ENCODE data around the gene DHCR7. TPM values are rescaled to one million over a fixed set of nuclear protein-coding genes. Genes with fewer than 3 reads are reported as not detected.

The DHCR7 gene
- polyA plus RNA-seq, 1 of the 3 experiments (the other 2 are of a cell fraction), result 21.4 TPM

GRCh38 chr11:71406681-71407080 is 41.5 kb downstream of the DHCR7 start (continued):
- TF ChIP-seq CTCF (IDR thresholded peaks at IDR 0.05) (no peak), FOSL2 (IDR thresholded peaks at IDR 0.05; ENCODE audit: borderline replicate concordance, low read depth) (no peak), USF1 (IDR thresholded peaks at IDR 0.05; ENCODE audit: borderline replicate concordance, low read depth) (no peak), CHD2 (IDR thresholded peaks at IDR 0.05; ENCODE audit: low read length, partially characterized antibody) (no peak)

GRCh38 chr11:71404209-71404608 is 44.0 kb downstream of the DHCR7 start:
- H3F3A ChIP-seq (replicated peaks; ENCODE audit: insufficient read depth), result no peaks in the 10 kb centered on the region
- WGBS (ENCODE audit: low lambda C conversion rate), result 29% methylated on average over 8 of the region's 8 CpGs
- H3K9me3 ChIP-seq, result no peaks in the 10 kb centered on the region
- no peaks in the 10 kb centered on the region for H3K9me2 ChIP-seq
- H3K36me3 ChIP-seq (replicated peaks in 1 of 2; ENCODE audit: control insufficient read depth in 1 of 2, insufficient read depth in 2 of 2, low read length in 1 of 2), result no peaks in the 10 kb centered on the region
- no peak overlapping the region for H3K27ac ChIP-seq (ENCODE audit: low read depth in 2 of 2, low read length in 1 of 2)
- no peak overlapping the region for H3K9ac ChIP-seq
- H3K4me1 ChIP-seq (ENCODE audit: control insufficient read depth in 1 of 2, insufficient read depth in 2 of 2, low read depth in 1 of 2, low read length in 1 of 2), result no peaks in the 10 kb centered on the region; a peak in 1 of 4 replicates
- H4K20me1 ChIP-seq (ENCODE audit: insufficient read depth), result no peaks in the 10 kb centered on the region
- no peak overlapping the region for H2AFZ ChIP-seq (ENCODE audit: low read depth)
- TF ChIP-seq SMC3 (IDR thresholded peaks at IDR 0.05; ENCODE audit: low read depth, low read length) (no peak), MAX (IDR thresholded peaks at IDR 0.05; ENCODE audit: low read depth) (no peak), ELF1 (IDR thresholded peaks at IDR 0.05) (no peak), EP300 (IDR thresholded peaks at IDR 0.05; ENCODE audit: borderline replicate concordance in 1 of 2, low read depth in 1 of 2, low read length in 1 of 2) (no peak), RAD21 (IDR thresholded peaks at IDR 0.05; ENCODE audit: low read length) (no peak), GATA2 (CRISPR knock-in tag; IDR thresholded peaks at IDR 0.05) (no peak), POLR2AphosphoS5 (IDR thresholded peaks at IDR 0.05; ENCODE audit: low read depth, low read length) (no peak), FOXJ3 (CRISPR knock-in tag; IDR thresholded peaks at IDR 0.05) (no peak), RXRA (IDR thresholded peaks at IDR 0.05; ENCODE audit: borderline replicate concordance, low read depth) (no peak), FOSL2 (IDR thresholded peaks at IDR 0.05; ENCODE audit: borderline replicate concordance, low read depth) (no peak), ZBTB33 (IDR thresholded peaks at IDR 0.05; ENCODE audit: borderline replicate concordance, low read depth) (no peak), JUND (IDR thresholded peaks at IDR 0.05) (no peak)
- H3K4me3 ChIP-seq (ENCODE audit: low read depth in 2 of 2, low read length in 1 of 2), result no peak overlapping the region
- no peaks in the 10 kb centered on the region for H3K27me3 ChIP-seq (ENCODE audit: insufficient read depth)
- no peak overlapping the region for H3K4me2 ChIP-seq
- no peaks in the 10 kb centered on the region for H3K79me2 ChIP-seq (ENCODE audit: insufficient read depth)
- ChIA-PET POLR2A (no interaction called here), CTCF (no interaction called here)
- DNase-seq, result no peak
